ENCODE results near the gene E2F4. TPM values are rescaled to one million over a fixed set of nuclear protein-coding genes. Genes with fewer than 3 reads are reported as not detected.

E2F4 gene
- total and polyA plus RNA-seq, 2 of the 13 experiments (the other 11 are each of a cell fraction or from before 2014, with no cell fraction given) = 84.8 to 91.2 TPM

DNA sequence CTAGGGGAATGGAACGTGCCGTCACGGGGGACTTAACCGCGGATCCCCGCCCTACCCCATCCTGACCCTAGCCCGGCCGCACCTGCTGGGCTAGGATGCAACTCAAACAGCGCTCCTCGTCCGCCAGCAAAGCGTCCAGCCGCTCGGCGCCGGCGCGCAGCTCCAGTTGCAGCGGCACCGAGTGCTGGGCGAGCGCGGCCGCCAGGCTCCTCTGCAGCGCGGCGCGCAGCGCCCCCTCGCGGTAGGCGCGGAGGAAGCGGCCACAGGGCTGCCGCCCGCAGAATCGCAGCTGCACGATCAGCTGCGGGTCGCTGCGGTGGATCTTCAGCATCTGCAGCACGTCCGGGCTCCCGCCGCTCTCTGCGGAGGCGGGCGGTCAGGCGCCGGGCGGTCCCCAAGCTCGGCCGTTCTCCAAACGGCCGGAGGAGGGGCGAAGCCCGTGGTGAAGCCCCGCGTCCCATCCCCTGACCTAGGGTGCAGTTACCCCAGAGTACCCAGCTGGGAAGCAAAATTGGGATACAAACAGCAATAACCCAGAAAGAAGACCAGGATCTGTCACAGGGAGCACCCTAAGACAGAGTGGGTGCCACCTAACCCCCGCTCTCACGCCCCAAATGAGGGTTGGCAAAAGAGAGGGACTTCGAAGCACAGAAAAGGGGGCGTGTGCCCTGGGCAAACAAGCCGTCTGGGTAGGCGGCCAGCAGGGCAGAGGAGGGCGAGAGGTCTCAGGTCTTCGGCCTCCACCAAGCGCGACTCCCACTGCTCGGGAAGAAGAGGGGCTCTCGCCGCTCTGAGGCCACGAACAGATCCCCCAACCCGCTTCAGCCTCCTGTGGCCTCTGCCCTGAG lies 36.4 kb upstream of the E2F4 start (continued):
- TF ChIP-seq, protein P1, sequence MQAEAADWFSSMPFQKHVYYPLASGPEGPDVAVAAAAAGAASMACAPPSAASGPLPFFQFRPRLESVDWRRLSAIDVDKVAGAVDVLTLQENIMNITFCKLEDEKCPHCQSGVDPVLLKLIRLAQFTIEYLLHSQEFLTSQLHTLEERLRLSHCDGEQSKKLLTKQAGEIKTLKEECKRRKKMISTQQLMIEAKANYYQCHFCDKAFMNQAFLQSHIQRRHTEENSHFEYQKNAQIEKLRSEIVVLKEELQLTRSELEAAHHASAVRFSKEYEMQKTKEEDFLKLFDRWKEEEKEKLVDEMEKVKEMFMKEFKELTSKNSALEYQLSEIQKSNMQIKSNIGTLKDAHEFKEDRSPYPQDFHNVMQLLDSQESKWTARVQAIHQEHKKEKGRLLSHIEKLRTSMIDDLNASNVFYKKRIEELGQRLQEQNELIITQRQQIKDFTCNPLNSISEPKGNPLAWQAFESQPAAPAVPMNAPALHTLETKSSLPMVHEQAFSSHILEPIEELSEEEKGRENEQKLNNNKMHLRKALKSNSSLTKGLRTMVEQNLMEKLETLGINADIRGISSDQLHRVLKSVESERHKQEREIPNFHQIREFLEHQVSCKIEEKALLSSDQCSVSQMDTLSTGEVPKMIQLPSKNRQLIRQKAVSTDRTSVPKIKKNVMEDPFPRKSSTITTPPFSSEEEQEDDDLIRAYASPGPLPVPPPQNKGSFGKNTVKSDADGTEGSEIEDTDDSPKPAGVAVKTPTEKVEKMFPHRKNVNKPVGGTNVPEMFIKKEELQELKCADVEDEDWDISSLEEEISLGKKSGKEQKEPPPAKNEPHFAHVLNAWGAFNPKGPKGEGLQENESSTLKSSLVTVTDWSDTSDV (CRISPR knock-in tag; IDR thresholded peaks at IDR 0.05) = no peak
- TF ChIP-seq SAFB2 (CRISPR knock-in tag; IDR thresholded peaks at IDR 0.05; ENCODE audit: borderline replicate concordance, low read depth) (no peak; the same call in 1 of the 2 replicates), CBX5 (CRISPR knock-in tag; IDR thresholded peaks at IDR 0.05; ENCODE audit: borderline replicate concordance) (no peak; the same call in 1 of the 2 replicates), EEA1 (CRISPR knock-in tag; IDR thresholded peaks at IDR 0.05; ENCODE audit: borderline replicate concordance) (peak; percentile 48; the same call in 1 of the 2 replicates), YEATS4 (CRISPR knock-in tag; IDR thresholded peaks at IDR 0.05; ENCODE audit: borderline replicate concordance) (peak; percentile 39; the same call in 1 of the 2 replicates), NFE2 (CRISPR knock-in tag; IDR thresholded peaks at IDR 0.05) (no peak), FLYWCH1 (CRISPR knock-in tag; IDR thresholded peaks at IDR 0.05) (no peak), NFKBIZ (CRISPR knock-in tag; IDR thresholded peaks at IDR 0.05) (no peak), CREB1 (IDR thresholded peaks at IDR 0.05) (no peak), CREB1 (CRISPR knock-in tag; IDR thresholded peaks at IDR 0.05) (no peak), KAT2B (IDR thresholded peaks at IDR 0.05; ENCODE audit: borderline replicate concordance, low read depth, low read length) (no peak), STAT5B (CRISPR knock-in tag; IDR thresholded peaks at IDR 0.05) (no peak), ISX (CRISPR knock-in tag; conservative IDR thresholded peaks at IDR 0.05) (no peak), ZNF496 (CRISPR knock-in tag; IDR thresholded peaks at IDR 0.05; ENCODE audit: insufficient replicate concordance) (no peak), GPN1 (CRISPR knock-in tag; IDR thresholded peaks at IDR 0.05; ENCODE audit: borderline replicate concordance) (no peak), SMYD3 (CRISPR knock-in tag; IDR thresholded peaks at IDR 0.05) (no peak), ATF7 (IDR thresholded peaks at IDR 0.05) (no peak), ATF7 (CRISPR knock-in tag; IDR thresholded peaks at IDR 0.05) (no peak), ZNF260 (CRISPR knock-in tag; IDR thresholded peaks at IDR 0.05; ENCODE audit: borderline replicate concordance, low read depth) (no peak), ZNF816 (CRISPR knock-in tag; IDR thresholded peaks at IDR 0.05; ENCODE audit: borderline replicate concordance) (no peak), ZNF256 (CRISPR knock-in tag; conservative IDR thresholded peaks at IDR 0.05) (no peak), ZBTB21 (CRISPR knock-in tag; IDR thresholded peaks at IDR 0.05) (no peak), ZNF160 (CRISPR knock-in tag; IDR thresholded peaks at IDR 0.05) (peak; percentile 47; the same call in 1 of the 2 replicates)
- TF ChIP-seq, protein P2, sequence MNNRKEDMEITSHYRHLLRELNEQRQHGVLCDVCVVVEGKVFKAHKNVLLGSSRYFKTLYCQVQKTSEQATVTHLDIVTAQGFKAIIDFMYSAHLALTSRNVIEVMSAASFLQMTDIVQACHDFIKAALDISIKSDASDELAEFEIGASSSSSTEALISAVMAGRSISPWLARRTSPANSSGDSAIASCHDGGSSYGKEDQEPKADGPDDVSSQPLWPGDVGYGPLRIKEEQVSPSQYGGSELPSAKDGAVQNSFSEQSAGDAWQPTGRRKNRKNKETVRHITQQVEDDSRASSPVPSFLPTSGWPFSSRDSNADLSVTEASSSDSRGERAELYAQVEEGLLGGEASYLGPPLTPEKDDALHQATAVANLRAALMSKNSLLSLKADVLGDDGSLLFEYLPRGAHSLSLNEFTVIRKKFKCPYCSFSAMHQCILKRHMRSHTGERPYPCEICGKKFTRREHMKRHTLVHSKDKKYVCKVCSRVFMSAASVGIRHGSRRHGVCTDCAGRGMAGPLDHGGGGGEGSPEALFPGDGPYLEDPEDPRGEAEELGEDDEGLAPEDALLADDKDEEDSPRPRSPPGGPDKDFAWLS (CRISPR knock-in tag; IDR thresholded peaks at IDR 0.05; ENCODE audit: borderline replicate concordance) = no peak
- TF ChIP-seq, protein P3, sequence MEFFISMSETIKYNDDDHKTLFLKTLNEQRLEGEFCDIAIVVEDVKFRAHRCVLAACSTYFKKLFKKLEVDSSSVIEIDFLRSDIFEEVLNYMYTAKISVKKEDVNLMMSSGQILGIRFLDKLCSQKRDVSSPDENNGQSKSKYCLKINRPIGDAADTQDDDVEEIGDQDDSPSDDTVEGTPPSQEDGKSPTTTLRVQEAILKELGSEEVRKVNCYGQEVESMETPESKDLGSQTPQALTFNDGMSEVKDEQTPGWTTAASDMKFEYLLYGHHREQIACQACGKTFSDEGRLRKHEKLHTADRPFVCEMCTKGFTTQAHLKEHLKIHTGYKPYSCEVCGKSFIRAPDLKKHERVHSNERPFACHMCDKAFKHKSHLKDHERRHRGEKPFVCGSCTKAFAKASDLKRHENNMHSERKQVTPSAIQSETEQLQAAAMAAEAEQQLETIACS (CRISPR knock-in tag; IDR thresholded peaks at IDR 0.05) = peak; percentile 72; the same call in 1 of the 2 replicates
